ENCODE data around the gene ZNF8.

The ZNF8 gene

DNA sequence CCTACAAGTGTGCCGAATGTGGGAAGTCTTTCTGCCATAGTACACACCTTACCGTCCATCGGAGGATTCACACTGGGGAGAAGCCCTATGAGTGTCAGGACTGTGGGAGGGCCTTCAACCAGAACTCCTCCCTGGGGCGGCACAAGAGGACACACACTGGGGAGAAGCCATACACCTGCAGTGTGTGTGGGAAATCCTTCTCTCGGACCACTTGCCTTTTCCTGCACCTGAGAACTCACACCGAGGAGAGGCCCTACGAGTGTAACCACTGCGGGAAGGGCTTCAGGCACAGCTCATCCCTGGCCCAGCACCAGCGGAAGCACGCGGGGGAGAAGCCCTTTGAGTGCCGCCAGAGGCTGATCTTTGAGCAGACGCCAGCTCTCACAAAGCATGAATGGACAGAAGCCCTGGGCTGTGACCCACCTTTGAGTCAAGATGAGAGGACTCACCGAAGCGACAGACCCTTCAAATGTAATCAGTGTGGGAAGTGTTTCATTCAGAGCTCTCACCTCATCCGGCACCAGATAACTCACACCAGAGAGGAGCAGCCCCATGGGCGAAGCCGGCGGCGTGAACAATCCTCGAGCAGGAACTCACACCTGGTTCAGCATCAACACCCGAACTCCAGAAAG is 16.1 kb downstream of the ZNF8 start:
- no peak for DNase-seq (ENCODE audit: low spot score)
- no peak overlapping the region for H3K4me3 ChIP-seq
- TF ChIP-seq, protein P1, sequence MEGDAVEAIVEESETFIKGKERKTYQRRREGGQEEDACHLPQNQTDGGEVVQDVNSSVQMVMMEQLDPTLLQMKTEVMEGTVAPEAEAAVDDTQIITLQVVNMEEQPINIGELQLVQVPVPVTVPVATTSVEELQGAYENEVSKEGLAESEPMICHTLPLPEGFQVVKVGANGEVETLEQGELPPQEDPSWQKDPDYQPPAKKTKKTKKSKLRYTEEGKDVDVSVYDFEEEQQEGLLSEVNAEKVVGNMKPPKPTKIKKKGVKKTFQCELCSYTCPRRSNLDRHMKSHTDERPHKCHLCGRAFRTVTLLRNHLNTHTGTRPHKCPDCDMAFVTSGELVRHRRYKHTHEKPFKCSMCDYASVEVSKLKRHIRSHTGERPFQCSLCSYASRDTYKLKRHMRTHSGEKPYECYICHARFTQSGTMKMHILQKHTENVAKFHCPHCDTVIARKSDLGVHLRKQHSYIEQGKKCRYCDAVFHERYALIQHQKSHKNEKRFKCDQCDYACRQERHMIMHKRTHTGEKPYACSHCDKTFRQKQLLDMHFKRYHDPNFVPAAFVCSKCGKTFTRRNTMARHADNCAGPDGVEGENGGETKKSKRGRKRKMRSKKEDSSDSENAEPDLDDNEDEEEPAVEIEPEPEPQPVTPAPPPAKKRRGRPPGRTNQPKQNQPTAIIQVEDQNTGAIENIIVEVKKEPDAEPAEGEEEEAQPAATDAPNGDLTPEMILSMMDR (IDR thresholded peaks at IDR 0.05), result no peak

DNA sequence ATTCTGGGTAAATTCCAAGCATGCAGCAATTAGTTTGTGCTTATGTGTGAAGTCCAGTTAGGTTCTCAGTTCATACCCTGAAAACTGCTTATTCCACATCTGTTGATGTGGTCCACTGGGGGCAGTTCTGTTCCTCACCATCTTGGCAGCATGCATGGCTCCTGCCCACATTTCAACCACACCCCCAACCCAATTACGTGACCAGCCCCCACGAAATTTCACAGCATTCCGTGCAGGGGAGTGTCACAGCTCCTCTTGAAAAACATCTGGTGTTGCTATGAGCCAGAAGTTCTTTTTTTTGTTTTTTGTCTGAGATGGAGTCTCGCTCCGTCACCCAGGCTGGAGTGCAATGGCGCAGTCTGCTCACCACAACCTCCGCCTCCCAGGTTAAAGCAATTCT is 17.3 kb downstream of the ZNF8 start:
- TF ChIP-seq, protein P1 (IDR thresholded peaks at IDR 0.05), result no peak
- H3K4me3 ChIP-seq, result peak overlapping the region; percentile 25
- no peak overlapping the region for H3K27ac ChIP-seq
- DNase-seq (ENCODE audit: low spot score), result no peak

More for the DNA sequence above, 16.1 kb downstream of the ZNF8 start:
- H3K27ac ChIP-seq, result no peak overlapping the region

DNA sequence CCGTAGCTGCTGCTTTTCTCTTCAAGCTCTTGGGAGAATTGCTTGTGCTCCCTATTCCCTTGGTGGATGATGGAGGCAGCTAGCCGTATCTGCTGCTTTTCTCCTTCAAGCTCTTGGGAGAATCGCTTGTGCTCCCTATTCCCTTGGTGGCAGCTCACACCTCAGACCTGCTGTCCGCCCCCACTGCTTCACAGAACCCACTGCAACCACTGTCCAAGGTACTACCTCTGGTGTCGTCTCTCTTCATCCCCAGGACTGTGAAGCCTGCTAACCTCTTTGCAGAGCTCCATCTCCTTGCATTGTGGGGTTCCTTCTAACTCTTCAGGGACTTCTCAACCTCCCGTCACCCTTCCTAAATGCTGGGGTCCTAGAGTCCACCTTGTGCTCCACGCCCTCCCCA is 21.9 kb downstream of the ZNF8 start:
- no peak for DNase-seq (ENCODE audit: low spot score)
- TF ChIP-seq, protein P1 (IDR thresholded peaks at IDR 0.05), result no peak

DNA sequence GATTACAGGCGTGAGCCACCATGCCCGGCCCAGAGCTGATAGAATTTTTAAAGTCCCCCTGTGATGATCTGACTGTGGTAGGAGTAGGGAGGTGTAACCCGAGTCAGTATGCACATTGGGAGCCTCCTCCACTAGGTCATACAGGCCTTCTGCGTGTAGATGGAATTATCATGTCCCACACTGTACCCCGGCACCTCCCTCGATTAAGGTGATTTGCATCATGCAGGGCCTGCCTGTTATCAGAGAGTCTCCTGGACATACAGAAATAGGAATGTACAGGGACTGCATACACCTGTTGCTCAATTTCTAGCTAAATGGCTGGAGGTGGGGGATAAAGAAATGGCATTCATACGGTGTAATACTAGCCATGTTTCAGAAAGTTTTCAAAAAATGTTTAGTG is 25.5 kb downstream of the ZNF8 start:
- H3K4me3 ChIP-seq, result peak overlapping the region; percentile 98
- peak overlapping the region in 1 of 2 donors; percentile 95 for H3K27ac ChIP-seq
- no peak for DNase-seq (ENCODE audit: low spot score)
- TF ChIP-seq, protein P1 (IDR thresholded peaks at IDR 0.05), result no peak

More for the DNA sequence above, 21.9 kb downstream of the ZNF8 start:
- H3K4me3 ChIP-seq, result no peak overlapping the region
- no peak overlapping the region for H3K27ac ChIP-seq

DNA sequence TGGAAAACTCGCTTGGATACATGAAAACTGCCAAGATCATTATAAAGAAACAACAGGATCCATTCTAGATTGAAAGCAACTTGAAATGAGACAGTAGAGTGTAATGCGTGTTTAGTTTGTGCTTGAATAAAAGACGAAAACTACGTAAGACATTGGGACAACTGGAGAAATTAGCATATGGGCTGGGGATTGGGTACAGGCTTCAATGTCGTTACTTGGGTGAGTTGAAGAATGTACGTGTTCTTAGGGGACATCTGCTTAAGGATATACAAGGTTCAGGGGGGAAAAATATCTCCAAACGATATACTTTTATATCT is 26.0 kb downstream of the ZNF8 start:
- no peak for DNase-seq (ENCODE audit: low spot score)
- peak overlapping the region; percentile 83 to 95 for H3K27ac ChIP-seq
- TF ChIP-seq, protein P1 (IDR thresholded peaks at IDR 0.05), result no peak
- H3K4me3 ChIP-seq, result peak overlapping the region; percentile 98

DNA sequence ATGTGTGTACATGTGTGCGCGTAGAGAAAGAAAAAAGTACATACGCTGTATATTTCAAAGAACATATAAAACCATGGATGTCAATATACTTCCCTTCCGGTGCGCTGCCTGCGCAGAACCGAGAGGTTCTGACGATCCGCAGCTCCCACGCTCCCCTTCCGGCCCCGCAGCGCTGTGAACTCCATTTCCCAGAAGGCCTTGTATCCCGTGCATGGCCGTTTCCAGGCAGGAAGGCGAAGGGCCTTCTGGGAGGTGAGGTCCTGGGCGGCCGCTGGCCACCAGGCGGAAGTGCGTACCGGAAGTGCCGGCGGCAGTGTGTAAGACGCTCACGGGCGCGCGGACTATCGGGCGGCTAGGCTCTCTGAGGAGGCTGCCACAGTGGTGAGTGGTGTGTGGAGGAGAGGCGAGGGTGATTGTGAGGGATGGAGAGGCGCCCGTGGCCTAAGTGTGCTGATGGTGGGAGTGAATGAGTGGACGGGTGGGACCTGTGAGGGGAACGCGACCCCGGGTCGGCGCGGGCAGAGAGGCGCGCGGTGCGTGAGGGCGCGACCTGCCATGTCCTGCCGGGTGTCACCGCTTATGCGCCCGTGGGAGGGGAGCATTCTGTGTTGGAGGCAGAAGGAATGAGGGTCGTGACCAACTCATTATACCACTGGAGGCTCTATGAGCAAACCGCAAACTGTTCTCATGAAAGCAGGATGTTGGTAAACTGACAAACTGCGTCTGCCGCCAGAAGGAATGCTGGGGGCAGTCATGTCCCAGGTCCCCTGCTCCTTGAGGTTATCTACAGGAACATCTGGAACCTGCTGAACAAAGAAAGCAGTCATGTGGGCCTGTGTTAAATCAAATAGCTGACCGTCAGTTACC is 26.5 kb downstream of the ZNF8 start, which contains the start of gene ERVK3-1:
Gene ERVK3-1, plus strand, starts transcription at position 313 of the 867 bp plus-strand sequence. CDS start 6,792 bp downstream, outside the sequence.
- TF ChIP-seq, protein P1 (IDR thresholded peaks at IDR 0.05), result no peak
- Histone ChIP-seq H3K4me3 (peak within 1 kb of the TSS; percentile 98), H3K27ac (peak within 1 kb of the TSS; percentile 83 to 95)
- DNase-seq (ENCODE audit: low spot score), result peak; percentile 98
